Hematopoietic multipotent progenitor cell treated with erythropoietin and hydrocortisone succinate and interleukin-3 and kit ligand, for 6 days (in vitro differentiated cells): Measurements from ENCODE around the gene GRPEL1.

Source experiments
- DNase-seq: peaks from one replicate; pipeline ENCODE4 v3.0.0-alpha.2; 2015

GRPEL1 gene

GRCh38 chr4:7021355-7021754 lies 46.5 kb downstream of the GRPEL1 start:
- DNase-seq: no peak

- DNase-seq: no peak
Measured at GRCh38 chr4:7020856-7021255, 47.0 kb downstream of the GRPEL1 start.

GRCh38 chr4:7020290-7020689 lies 47.6 kb downstream of the GRPEL1 start:
- DNase-seq: no peak

GRCh38 chr4:7019367-7019766 lies 48.5 kb downstream of the GRPEL1 start:
- DNase-seq: no peak

- no peak for DNase-seq
Measured at GRCh38 chr4:7018281-7018680, 49.6 kb downstream of the GRPEL1 start.

GRCh38 chr4:7017446-7018048 lies 50.3 kb downstream of the GRPEL1 start:
- no peak for DNase-seq

GRCh38 chr4:7016512-7016911 lies 51.4 kb downstream of the GRPEL1 start:
- no peak for DNase-seq

- DNase-seq: no peak
Measured at GRCh38 chr4:7016086-7016485, 51.8 kb downstream of the GRPEL1 start.

- no peak for DNase-seq
Measured at GRCh38 chr4:7015383-7016035, 52.4 kb downstream of the GRPEL1 start.

- no peak for DNase-seq
Measured at GRCh38 chr4:7014815-7015214, 53.0 kb downstream of the GRPEL1 start.

GRCh38 chr4:7013175-7013574 lies 54.7 kb downstream of the GRPEL1 start:
- no peak for DNase-seq

- DNase-seq: no peak
Measured at GRCh38 chr4:7009564-7009963, 58.3 kb downstream of the GRPEL1 start.
